HG02798 (cell line): ENCODE results near the gene PRKX.
"Not testable (repeated sequence)": the region's sequence is repeated elsewhere in the genome, so short reads cannot be mapped to it uniquely, and the experiment has no call there.

Source experiments
- ATAC-seq: cut with Tn5 transposase; IDR thresholded peaks from one replicate; pipeline ENCODE4 v1.9.1; 2021; ENCODE audit warnings: mild to moderate bottlenecking; ENCODE audit not compliant: unreplicated experiment, poor library complexity

The PRKX gene

DNA sequence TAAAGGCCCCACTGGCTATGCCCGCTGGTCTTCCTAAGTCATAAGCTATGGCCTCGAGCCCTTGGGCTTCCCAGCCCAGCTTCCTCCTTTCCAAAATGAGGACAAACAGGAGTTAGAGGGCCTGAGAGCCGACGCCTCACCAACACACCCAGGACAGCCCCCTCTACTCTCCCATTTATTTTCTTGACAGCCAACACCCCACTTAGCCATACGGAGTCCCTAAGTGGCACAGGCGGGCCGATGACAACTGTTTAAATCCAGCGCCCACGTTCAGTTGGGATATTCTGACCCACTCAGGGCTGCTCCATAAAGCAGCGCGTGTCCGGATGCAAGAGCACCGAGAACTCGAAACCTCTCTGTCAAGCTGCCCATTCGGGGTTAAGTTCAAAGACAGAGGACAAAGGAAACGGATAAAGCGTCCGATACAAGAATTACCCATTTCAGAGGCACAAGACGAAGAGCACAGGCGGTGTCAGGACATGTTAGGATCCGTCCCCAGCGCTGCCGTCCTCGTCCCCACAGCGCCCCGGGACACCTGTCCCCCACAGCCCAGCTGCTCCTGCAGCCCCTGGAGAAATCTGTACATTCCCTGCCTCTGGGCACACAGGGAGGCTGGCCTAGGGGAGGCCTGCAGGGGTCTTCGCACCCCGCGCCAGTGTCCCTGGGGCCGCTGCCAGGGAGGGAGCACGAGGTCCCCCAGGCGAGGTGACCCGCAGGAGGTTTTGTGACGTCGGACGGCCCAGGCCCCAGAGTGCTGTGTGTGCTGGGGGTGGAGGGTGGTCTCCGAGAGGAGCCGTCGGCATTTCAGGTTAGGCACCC lies 1.2 kb downstream of the PRKX start:
- no peak for ATAC-seq

DNA sequence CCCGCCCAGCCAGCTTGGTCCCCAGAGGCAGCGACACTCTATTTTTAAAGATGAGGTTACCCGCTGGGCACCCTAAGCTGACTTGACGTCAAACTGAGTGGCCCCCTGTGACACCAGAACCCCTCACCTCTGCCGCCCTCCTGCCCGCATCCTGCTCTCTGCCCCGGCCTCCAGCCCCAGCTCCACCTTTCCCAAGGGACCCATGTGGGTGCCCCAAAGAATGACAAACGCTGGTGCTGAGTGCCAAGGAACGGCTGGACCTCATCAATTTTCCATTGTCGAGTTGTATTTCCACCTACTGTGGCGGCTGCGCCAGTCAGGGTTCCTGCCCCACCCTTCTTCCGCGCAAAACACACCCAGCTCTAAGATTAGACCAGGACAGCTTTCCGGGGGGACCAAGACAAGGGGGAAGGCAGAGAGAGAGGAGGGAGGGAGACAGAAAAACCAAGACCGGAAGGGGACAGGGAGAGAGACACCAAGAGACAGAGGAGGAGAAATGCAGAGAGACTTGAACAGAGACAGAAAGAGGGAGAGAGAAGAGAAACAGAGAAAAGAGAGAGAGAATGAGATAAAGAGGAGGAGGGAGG lies 2.0 kb downstream of the PRKX start:
- ATAC-seq: no peak

DNA sequence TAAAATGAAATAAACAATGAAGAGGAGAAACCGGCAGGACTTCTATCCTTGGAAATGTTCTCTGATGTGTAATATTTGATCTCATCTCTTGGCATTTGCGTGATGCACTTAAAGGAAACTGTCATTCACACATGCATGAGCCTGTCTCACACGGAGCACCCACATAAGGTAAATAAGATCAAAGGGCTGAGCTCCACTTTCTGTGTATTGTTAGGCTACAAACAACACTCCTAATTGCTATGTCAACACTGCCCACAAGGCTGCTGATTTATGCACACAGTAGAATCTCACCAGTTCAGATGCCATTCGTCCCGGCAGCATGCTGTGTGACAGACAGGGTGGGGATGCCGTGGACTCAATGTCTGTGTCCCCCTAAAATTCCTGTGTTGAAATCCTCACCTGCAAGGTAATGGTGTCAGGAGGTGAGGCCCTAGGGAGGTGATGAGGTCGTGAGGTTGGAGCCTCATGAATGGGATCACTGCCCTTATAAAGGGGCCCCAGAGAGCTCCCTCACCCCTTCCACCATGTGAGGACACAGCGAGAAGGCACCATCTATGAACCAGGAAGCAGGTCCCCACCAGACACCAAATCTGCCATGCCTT lies 5.7 kb downstream of the PRKX start:
- ATAC-seq: not testable (repeated sequence)

DNA sequence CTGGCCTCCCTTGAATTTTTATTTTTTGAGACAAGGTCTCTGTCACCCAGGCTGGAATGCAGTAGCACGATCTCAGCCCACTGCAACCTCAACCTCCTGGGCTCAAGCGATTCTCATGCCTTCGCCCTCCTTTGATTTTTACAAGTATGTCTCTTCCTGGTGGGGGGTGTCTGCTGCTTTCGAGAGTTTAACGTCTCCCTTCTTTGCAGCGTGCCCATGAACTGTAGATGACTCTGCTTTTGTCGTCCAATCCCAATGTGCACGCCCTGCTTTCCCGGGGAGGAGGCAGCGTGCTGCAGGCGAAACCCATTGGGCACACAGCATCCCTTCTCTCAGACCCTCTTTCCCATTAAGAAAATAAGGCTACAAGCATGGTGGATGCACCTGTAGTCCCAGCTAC lies 7.0 kb downstream of the PRKX start:
- no peak for ATAC-seq

DNA sequence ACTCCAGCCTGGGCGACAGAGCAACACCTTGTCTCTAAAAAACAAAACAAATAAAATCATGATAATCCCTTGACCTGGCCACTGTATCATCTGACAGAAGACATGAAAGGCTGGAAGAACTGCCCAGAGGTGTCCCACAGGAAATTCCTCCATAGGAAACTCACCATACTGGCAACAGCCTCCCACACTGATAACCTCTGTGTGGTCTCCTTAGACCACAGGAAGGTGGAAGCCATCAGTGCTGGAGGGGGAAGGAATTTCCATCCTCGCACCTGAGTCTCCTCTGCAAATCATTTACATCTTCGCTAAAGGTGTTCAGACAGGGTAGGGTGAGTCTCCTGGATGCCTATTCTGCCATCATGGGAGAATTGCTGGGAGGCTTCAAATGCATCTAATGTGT lies 10.2 kb downstream of the PRKX start:
- not testable (repeated sequence) for ATAC-seq

DNA sequence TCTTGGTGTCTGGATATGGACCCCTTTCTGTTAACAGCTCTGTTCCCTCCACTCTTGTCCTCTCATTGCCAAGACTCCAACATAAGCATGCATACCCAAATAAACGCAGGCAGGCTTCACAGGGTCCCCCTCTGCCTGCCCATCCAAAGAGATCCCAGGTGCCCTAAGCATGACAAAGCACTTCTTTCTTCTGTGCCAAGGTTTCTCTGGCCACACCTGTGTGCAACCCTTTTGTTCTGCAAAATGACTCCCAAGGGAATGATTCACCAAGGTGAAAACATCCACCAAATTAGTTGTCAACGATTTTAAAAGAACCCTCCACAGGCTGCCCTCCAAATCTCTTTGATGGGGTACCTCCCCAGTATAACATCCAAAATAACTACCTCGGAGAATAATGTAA lies 11.4 kb downstream of the PRKX start:
- not testable (repeated sequence) for ATAC-seq

DNA sequence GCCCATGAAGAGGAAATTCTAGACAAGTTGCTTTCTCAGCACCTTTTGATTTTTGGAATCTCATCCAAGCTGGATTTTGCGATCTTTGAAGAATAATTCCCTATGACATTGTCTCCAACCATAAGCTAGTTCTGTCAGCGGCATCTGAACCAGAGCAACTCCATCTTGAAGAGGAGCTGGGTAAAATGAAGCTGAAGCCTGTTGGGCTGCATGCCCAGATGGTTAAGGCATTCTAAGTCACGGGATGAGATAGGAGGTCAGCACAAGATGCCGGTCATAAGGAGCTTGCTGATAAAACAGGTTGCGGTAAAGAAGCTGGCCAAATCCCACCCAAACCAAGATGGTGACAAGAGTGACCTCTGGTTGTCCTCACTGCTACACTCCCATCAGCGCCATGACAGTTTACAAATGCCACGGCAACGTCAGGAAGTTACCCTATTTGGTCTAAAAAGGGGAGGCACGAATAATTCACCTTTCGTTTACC lies 12.0 kb downstream of the PRKX start:
- ATAC-seq: not testable (repeated sequence)

DNA sequence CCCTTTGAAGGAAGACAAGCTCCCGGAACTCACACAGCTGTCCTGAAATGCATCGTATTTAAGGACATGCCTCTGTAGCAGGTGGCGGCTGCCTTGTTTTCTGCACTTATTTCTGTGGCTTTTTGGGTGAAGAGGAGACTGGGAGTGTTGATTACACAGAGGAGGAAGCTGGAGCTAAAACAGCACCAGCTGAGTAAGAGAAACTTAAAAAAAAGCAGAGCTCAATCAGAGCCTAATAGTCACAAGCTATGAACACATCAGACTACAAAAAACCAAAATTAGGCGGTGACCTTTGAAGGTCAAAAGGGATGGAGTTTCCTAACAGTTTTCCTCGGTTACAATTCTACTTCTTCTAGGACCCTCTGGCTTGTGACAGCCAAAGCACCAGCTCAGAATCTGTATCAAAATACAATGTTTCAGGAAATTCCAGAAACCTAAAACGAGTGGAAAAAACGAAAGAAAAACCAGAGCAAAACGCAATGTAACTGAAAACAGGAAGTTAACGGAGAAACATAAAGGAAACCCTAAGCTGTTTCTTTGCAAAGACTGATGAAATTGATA lies 13.5 kb downstream of the PRKX start:
- ATAC-seq: peak; percentile 70

DNA sequence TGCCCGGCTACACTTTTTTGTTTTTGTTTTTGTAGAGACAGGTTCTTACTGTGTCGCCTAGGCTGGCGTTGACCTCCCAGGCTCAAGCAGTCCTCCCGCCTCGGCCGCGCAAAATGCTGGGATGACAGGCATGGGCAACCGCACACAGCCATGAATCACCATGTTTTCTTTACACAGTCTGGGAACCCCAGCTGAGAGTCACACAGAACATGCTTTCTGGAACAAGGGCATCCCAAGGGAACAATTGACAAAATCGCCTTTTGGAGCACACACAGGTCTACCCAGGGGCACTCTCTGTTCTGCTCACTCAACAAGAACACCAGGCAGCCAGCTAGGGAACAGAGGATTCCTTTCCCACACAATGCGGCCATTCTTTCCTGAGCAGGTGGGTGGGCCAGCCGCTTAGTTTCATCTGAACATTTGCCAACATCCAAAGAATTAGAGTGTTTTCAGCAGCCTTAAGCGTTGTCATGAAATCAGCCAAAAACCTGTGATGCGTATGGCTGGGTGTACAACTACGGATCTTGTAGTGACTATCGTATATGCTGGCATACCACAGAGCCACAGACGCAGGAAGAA lies 15.7 kb downstream of the PRKX start:
- peak; percentile 41 for ATAC-seq

DNA sequence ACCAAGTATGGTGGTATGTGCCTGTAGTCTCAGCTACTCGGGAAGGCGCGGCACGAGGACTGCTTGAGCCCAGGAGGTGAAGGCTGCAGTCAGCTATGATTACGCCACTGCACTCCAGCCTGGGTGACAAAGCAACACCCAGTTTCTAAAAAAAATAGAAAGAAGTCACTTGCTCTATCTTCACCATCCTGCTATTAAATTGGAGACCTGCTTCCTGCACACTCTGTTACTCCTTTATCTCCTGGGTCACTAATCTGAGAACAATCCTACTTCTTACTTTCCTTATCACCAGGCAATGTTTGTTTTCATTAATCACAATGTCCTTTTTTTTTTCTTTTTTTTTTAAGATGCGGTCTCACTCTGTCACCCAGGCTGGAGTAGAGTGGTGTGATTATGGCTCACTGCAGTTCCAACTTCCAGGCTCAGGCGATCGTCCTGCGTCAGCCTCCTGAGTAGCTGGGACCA lies 16.2 kb downstream of the PRKX start:
- ATAC-seq: no peak

DNA sequence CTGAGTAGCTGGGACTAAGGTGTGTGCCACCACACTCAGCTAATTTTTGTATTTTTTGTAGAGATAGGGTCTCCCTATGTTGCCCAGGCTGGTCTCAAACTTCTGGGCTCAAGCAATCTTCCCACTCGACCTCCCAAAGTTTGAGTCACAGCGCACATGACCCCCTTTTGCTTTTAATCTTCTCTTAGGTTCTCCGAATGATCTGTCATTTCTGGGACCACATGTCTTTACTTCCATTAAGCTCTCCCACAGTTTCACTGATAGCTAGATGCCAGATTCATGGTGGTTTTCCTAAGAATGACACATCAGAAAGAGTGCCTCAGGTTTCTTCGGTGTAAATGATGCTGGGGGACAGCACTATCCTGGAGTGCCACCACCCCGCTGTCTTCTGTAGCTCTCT lies 17.9 kb downstream of the PRKX start:
- no peak for ATAC-seq

DNA sequence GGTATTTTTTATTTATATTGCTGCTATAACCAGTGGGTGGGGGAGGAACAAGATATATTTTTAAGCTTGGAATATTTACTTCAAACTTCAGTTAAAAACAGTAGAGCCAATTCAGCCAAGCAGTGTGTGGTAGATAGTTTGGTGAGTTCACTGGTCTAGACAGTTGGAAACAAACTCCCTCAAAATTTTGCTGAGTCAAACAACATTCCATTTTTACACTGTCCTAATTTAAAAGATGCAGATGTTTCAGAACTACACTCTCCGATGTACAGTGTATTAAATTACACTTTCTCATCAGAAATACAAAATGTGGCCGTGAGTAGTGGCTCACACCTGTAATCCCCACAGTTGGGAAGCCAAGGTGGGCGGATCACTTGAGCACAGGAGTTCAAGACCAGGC lies 23.3 kb downstream of the PRKX start:
- ATAC-seq: no peak

DNA sequence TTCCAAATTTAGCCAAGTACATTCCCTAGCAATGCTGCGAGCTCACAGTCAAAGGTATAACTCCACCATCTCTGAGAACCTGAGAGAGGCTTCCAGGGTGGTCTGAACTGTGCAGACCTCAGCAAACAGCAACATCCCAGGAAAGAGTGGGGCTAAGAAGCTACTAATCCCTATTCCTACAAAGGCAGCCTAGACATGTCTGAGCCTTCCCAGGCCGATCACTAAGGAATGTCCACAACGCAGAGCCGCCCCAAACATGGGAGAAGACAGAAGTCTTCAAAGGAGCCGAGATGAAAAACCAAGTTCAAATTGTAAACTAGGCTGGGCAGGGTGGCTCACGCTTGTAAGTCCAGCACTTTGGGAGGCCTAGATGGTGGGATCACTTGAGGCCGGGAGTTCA lies 30.2 kb downstream of the PRKX start:
- ATAC-seq: not testable (repeated sequence)

DNA sequence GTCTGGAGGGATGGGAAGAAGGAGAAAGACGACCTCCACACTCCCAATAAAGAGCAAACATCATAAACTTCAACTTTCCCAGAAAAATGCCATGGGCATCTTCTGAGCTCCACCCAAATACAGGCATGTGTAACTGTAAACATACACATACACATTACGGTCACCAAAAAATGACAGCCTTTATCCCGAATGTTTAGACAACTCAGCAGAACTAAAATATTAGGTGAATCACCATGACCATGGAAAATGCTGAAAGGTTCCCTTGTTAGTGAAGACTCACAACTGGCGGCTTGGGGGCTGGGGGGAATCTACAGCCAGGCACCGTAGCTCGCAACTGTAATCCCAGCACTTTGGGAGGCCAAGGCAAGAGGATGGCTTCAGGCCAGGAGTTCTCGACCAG lies 33.0 kb downstream of the PRKX start:
- no peak for ATAC-seq

DNA sequence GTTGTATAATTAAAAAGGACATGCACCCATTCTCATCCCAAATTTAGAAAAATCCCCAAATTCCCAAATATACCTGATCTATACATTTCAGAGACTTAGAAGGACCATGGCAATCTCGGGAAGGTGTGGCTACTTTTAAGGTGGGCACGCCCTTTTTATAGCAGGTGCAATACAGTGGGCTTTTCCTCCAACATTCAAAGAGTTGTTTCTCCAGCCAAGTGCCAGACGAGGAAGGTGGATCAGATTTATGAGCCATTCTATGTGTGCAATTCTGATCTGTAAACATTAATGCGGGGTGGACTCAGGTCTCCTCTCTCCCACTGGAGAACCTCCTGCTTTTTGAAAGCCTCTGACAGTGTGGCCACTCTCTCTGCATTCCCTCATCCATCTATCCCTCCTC lies 33.8 kb downstream of the PRKX start:
- ATAC-seq: no peak

DNA sequence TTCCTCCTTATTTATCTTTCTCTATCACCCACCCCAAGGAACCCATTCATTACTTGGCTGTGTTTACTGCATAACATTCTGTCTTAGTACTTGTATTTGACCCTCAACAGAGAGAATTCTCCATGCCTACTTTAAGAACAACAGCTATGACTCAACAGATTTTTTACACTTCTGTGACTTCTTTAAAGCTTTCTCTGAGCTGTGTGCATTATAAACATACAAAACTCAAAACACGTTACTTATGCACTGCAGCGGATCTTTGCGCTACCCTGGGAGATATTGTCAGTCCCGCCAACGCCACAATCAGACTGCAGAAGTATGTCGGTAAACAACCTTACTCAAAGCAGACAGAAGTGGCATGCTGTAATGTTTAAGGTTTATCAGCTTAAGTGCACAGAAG lies 35.1 kb downstream of the PRKX start:
- ATAC-seq: no peak

DNA sequence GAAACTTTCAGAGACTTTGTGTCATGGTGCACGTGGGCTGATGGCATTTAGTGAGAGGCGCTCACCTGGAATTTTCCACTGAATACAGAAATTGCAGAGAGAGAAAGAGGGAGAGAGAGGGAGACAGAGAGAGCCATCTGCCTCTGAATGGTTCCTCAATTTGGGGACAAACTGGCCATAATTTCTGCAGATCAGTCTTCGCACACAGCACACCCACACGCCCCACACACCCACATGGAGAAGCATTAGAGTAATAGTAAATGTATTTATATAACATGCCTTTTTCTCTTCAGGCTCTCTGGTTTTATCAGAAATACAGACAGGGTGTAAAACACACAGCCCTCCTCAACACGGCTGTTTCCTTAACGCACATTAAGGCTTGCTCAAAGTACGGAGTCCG lies 38.6 kb downstream of the PRKX start:
- ATAC-seq: no peak

DNA sequence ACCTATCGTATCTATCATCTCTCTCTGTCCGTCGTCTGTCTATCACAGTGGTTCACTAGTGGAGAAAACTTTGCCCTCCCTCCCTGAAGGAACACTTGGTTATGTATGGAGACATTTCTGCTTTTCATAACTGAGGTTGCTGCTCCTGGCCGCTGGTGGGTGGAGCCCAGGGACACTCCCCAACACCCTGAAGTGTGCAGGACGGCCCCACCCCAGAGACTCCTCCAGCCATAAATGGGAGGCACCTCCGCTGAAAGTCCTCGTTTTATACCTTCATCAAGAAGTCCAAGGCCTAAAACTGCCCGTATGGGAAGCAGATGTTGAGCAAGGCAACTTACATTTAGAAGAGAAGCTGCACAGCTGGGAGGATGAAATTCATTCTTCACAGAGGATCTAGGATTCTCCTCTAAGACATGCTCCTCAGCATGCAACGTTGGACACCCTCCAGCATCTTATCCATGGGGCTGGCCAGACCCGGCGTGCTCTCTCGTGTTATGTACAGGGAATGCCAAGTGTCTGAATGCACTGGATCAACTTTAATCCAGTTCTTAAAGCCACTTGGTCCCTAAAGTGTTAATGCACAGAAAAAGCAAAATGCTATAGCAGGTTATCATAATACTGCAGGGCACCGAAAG lies 43.5 kb downstream of the PRKX start:
- no peak for ATAC-seq

DNA sequence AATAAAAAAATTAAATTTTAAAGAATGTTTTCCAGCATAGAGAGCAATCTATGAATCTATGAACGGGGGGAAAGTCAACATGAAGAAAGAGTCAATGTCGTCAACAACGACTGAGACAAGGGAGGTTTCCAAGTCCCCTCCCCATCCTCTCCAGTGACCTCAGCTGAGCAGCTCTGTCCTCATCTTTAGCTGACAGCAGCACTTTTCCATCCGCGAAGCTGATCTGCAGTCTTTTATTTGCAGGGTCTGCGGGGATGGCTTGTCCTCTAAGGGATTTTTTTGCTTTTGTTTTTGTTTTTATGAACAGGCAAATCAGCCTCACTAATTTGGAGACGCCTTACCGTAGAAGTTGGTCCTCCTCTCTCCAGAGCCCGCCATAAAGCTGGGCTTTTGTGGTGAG lies 46.5 kb downstream of the PRKX start:
- no peak for ATAC-seq

DNA sequence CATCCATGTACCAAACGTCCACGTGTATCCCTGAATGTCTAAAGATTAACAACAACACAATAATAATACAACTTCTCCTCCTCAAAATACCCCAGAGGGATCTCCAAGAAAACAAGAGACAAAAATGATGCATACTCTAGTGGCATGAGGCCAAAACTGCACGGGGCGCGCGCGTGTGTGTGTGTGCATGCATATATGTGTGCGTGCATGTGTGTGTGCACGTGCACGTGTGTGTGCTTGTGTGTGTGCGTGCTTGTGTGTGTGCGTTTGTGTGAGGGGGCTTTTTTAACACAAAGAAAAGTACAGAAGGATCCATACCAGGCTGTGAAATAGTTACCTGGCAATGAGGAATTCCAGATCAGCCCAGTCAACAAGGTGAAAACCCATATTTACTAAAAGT lies 48.5 kb downstream of the PRKX start:
- no peak for ATAC-seq
